Measurements from ENCODE around the gene ITPK1. TPM values are rescaled to one million over a fixed set of nuclear protein-coding genes. Genes with fewer than 3 reads are reported as not detected.
"Not testable (repeated sequence)": the region's sequence is repeated elsewhere in the genome, so short reads cannot be mapped to it uniquely, and the experiment has no call there.

Gene ITPK1
- 10 to 100 TPM; 15.8 to 22.4 TPM for polyA plus RNA-seq

- H3K27ac ChIP-seq (ENCODE audit: low read depth in 2 of 2, low read length in 1 of 2), result peak within 1 kb of the TSS; percentile 96 to 98
- H3K36me3 ChIP-seq (ENCODE audit: control insufficient read depth in 2 of 2, insufficient read depth in 2 of 2, low read length in 1 of 2), result no peaks in the 10 kb centered on the region
- H3K27me3 ChIP-seq (ENCODE audit: control insufficient read depth in 1 of 2, insufficient read depth in 2 of 2, low read length in 2 of 2), result no peaks in the 10 kb centered on the region
- peaks cover 4 to 12% of the 10 kb centered on the region in 2 donors for H3K4me1 ChIP-seq (ENCODE audit: control insufficient read depth in 2 of 2, insufficient read depth in 2 of 2, low read length in 1 of 2)
- H3K4me3 ChIP-seq (ENCODE audit: low read depth in 1 of 2, low read length in 2 of 2), result peak within 1 kb of the TSS; percentile 71 to 86
- WGBS, 2 donors, result 1% methylated on average over 46 to 77 of the region's 77 CpGs
- no peaks in the 10 kb centered on the region for H3K9me3 ChIP-seq (ENCODE audit: control insufficient read depth in 2 of 2, insufficient read depth in 1 of 2, low read depth in 1 of 2, low read length in 1 of 2)
Measured at GRCh38 chr14:93115821-93116675, at the start of gene ITPK1. ITPK1 (minus strand) TSS chr14:93115925; CDS start chr14:93115163, 762 bp downstream.

GRCh38 chr14:93163564-93163963 lies 47.8 kb upstream of the ITPK1 start:
- Histone ChIP-seq H3K9me3 (ENCODE audit: control insufficient read depth in 2 of 2, insufficient read depth in 1 of 2, low read depth in 1 of 2, low read length in 1 of 2) (no peaks in the 10 kb centered on the region), H3K36me3 (ENCODE audit: control insufficient read depth in 2 of 2, insufficient read depth in 2 of 2, low read length in 1 of 2) (no peaks in the 10 kb centered on the region), H3K4me1 (ENCODE audit: control insufficient read depth in 2 of 2, insufficient read depth in 2 of 2, low read length in 1 of 2) (no peaks in the 10 kb centered on the region), H3K27me3 (ENCODE audit: control insufficient read depth in 1 of 2, insufficient read depth in 2 of 2, low read length in 2 of 2) (no peaks in the 10 kb centered on the region), H3K27ac (ENCODE audit: low read depth in 2 of 2, low read length in 1 of 2) (no peak overlapping the region), H3K4me3 (ENCODE audit: low read depth in 1 of 2, low read length in 2 of 2) (no peak overlapping the region)
- 72 to 73% methylated on average over 5 of the region's 5 CpGs for WGBS, 2 donors

GRCh38 chr14:93161411-93161940 lies 45.8 kb upstream of the ITPK1 start:
- no peaks in the 10 kb centered on the region for H3K27me3 ChIP-seq (ENCODE audit: control insufficient read depth in 1 of 2, insufficient read depth in 2 of 2, low read length in 2 of 2)
- H3K27ac ChIP-seq (ENCODE audit: low read depth in 2 of 2, low read length in 1 of 2), result no peak overlapping the region
- H3K36me3 ChIP-seq (ENCODE audit: control insufficient read depth in 2 of 2, insufficient read depth in 2 of 2, low read length in 1 of 2), result no peaks in the 10 kb centered on the region
- no peaks in the 10 kb centered on the region for H3K4me1 ChIP-seq (ENCODE audit: control insufficient read depth in 2 of 2, insufficient read depth in 2 of 2, low read length in 1 of 2)
- 64 to 74% methylated on average over 4 of the region's 4 CpGs for WGBS, 2 donors
- no peak overlapping the region for H3K4me3 ChIP-seq (ENCODE audit: low read depth in 1 of 2, low read length in 2 of 2)
- no peaks in the 10 kb centered on the region for H3K9me3 ChIP-seq (ENCODE audit: control insufficient read depth in 2 of 2, insufficient read depth in 1 of 2, low read depth in 1 of 2, low read length in 1 of 2)

DNA sequence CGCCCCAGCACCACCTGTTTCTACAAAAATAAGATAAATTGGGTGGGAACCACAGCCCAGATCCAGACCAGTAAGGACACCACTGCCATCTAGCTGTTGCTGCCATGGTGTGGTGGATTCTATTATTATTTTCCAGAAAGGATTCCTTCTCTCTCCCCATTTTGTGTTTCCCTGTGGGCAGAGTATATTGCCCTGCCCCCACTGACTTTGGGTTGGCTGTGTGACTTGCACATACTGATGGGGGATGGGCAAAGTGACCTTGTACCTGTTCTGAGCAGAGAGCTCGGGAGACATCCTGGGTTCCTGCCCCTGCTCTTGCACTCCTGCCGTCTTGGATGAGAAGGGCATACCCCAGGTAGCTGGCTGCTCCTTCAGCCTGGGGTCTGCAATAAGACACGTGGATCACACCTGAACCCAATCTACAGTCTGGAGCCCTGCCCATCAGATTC lies 44.7 kb upstream of the ITPK1 start:
- H3K27ac ChIP-seq (ENCODE audit: low read depth in 2 of 2, low read length in 1 of 2), result no peak overlapping the region
- no peaks in the 10 kb centered on the region for H3K4me1 ChIP-seq (ENCODE audit: control insufficient read depth in 2 of 2, insufficient read depth in 2 of 2, low read length in 1 of 2)
- H3K4me3 ChIP-seq (ENCODE audit: low read depth in 1 of 2, low read length in 2 of 2), result no peak overlapping the region
- H3K36me3 ChIP-seq (ENCODE audit: control insufficient read depth in 2 of 2, insufficient read depth in 2 of 2, low read length in 1 of 2), result no peaks in the 10 kb centered on the region
- no peaks in the 10 kb centered on the region for H3K27me3 ChIP-seq (ENCODE audit: control insufficient read depth in 1 of 2, insufficient read depth in 2 of 2, low read length in 2 of 2)
- WGBS, 2 donors, result 41 to 44% methylated on average over 4 of the region's 4 CpGs
- H3K9me3 ChIP-seq (ENCODE audit: control insufficient read depth in 2 of 2, insufficient read depth in 1 of 2, low read depth in 1 of 2, low read length in 1 of 2), result no peaks in the 10 kb centered on the region

DNA sequence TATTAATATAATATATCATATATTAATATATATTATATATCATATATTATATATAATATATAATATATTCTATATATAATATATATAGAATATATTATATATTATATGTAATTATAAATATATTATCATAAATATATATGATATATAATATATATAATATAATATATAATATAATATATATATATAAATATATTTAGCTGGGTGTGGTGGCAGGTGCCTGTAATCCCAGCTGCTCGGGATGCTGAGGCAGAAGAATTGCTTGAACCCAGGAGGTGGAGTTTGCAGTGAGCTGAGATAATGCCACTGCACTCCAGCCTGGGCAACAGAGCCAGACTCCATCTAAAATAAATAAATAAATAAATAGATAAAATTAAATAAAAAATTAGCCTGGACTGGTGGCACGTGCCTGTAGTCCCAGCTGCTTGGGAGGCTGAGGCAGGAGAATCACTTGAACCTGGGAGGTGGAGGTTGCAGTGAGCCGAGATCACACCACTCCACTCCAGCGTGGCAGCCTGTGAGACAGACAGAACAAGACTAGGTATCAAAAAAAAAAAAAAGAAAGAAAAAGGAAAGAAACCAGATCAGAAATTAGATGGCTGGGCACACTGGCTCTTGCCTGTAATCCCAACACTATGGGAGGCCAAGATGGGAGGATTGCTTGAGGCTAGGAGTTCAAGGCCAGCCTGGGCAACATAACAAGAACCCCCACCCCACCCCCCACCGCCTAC lies 44.1 kb upstream of the ITPK1 start:
- H3K27ac ChIP-seq (ENCODE audit: low read depth in 2 of 2, low read length in 1 of 2); H3K4me3 ChIP-seq (ENCODE audit: low read depth in 1 of 2, low read length in 2 of 2); H3K36me3 ChIP-seq (ENCODE audit: control insufficient read depth in 2 of 2, insufficient read depth in 2 of 2, low read length in 1 of 2); H3K4me1 ChIP-seq (ENCODE audit: control insufficient read depth in 2 of 2, insufficient read depth in 2 of 2, low read length in 1 of 2); H3K27me3 ChIP-seq (ENCODE audit: control insufficient read depth in 1 of 2, insufficient read depth in 2 of 2, low read length in 2 of 2); H3K9me3 ChIP-seq (ENCODE audit: control insufficient read depth in 2 of 2, insufficient read depth in 1 of 2, low read depth in 1 of 2, low read length in 1 of 2): not testable (repeated sequence)
- 62 to 73% methylated on average over 5 of the region's 5 CpGs for WGBS, 2 donors

- not testable (repeated sequence) for H3K36me3 ChIP-seq (ENCODE audit: control insufficient read depth in 2 of 2, insufficient read depth in 2 of 2, low read length in 1 of 2); H3K9me3 ChIP-seq (ENCODE audit: control insufficient read depth in 2 of 2, insufficient read depth in 1 of 2, low read depth in 1 of 2, low read length in 1 of 2); H3K4me1 ChIP-seq (ENCODE audit: control insufficient read depth in 2 of 2, insufficient read depth in 2 of 2, low read length in 1 of 2); H3K27ac ChIP-seq (ENCODE audit: low read depth in 2 of 2, low read length in 1 of 2); H3K4me3 ChIP-seq (ENCODE audit: low read depth in 1 of 2, low read length in 2 of 2); H3K27me3 ChIP-seq (ENCODE audit: control insufficient read depth in 1 of 2, insufficient read depth in 2 of 2, low read length in 2 of 2)
- WGBS, 2 donors, result 93 to 96% methylated on average over 7 of the region's 7 CpGs
Measured at GRCh38 chr14:93158349-93158748, 42.6 kb upstream of the ITPK1 start.

DNA sequence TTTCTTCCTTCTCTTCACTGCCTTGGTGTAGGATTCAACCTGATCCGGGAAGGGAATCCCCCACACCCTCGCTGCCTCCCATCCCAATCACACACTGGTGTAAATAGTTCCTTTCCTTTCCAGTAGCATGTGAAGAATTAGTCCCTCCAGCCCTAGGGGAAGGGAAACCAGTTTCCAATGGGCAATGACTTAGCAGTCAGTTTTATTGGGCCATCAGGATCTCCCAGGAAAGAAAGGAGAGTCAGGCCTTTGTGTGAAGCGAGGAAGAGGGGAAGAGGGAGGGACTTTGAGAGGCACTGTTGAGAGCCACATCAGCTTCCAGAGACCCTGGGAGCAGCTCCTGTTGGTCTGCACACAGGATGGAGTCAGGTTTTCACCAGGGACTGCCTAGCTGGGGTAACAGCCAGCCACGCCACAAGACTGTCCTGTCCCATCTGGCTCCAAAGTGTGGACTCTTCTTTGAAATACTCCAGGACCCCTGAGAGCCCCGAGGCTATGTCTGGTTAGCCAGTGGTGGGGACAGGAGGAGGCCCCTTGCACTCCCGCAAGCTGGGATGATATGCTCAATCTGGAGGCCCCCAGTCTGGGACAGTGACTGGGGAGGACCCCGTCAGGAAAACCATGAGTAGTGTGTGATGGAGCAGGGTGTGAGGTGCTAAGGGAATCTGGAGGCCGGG lies 41.1 kb upstream of the ITPK1 start:
- Histone ChIP-seq H3K9me3 (ENCODE audit: control insufficient read depth in 2 of 2, insufficient read depth in 1 of 2, low read depth in 1 of 2, low read length in 1 of 2) (no peaks in the 10 kb centered on the region), H3K4me1 (ENCODE audit: control insufficient read depth in 2 of 2, insufficient read depth in 2 of 2, low read length in 1 of 2) (no peaks in the 10 kb centered on the region)
- 79 to 81% methylated on average over 8 of the region's 8 CpGs for WGBS, 2 donors

GRCh38 chr14:93155667-93156066 lies 39.9 kb upstream of the ITPK1 start:
- H3K27me3 ChIP-seq (ENCODE audit: control insufficient read depth in 1 of 2, insufficient read depth in 2 of 2, low read length in 2 of 2), result no peaks in the 10 kb centered on the region
- 70 to 80% methylated on average over 2 of the region's 2 CpGs for WGBS, 2 donors
- H3K9me3 ChIP-seq (ENCODE audit: control insufficient read depth in 2 of 2, insufficient read depth in 1 of 2, low read depth in 1 of 2, low read length in 1 of 2), result no peaks in the 10 kb centered on the region
- H3K27ac ChIP-seq (ENCODE audit: low read depth in 2 of 2, low read length in 1 of 2), result no peak overlapping the region
- H3K4me1 ChIP-seq (ENCODE audit: control insufficient read depth in 2 of 2, insufficient read depth in 2 of 2, low read length in 1 of 2), result no peaks in the 10 kb centered on the region
- no peak overlapping the region for H3K4me3 ChIP-seq (ENCODE audit: low read depth in 1 of 2, low read length in 2 of 2)
- H3K36me3 ChIP-seq (ENCODE audit: control insufficient read depth in 2 of 2, insufficient read depth in 2 of 2, low read length in 1 of 2), result no peaks in the 10 kb centered on the region

More for the DNA sequence above, 41.1 kb upstream of the ITPK1 start:
- H3K27ac ChIP-seq (ENCODE audit: low read depth in 2 of 2, low read length in 1 of 2), result no peak overlapping the region
- H3K36me3 ChIP-seq (ENCODE audit: control insufficient read depth in 2 of 2, insufficient read depth in 2 of 2, low read length in 1 of 2), result no peaks in the 10 kb centered on the region
- H3K4me3 ChIP-seq (ENCODE audit: low read depth in 1 of 2, low read length in 2 of 2), result no peak overlapping the region
- H3K27me3 ChIP-seq (ENCODE audit: control insufficient read depth in 1 of 2, insufficient read depth in 2 of 2, low read length in 2 of 2), result no peaks in the 10 kb centered on the region

DNA sequence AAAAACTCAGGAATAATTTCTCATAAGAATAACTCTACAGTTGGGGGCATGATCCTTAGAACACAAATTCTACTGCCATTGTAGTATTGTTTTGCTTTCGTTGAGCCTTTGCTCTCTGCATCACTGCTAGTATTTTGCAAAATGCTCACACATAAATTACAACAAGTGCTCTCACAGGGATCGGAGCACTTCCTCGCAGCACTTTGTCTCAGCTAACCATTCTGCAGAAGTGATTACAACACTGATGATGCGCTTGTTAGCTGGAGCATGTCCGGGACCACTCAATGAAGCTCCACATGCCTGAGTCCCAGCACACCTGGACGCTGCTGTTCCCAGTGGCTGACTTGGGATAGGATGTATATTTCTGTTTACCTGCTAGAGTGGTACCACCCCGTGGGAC lies 37.4 kb upstream of the ITPK1 start:
- Histone ChIP-seq H3K9me3 (ENCODE audit: control insufficient read depth in 2 of 2, insufficient read depth in 1 of 2, low read depth in 1 of 2, low read length in 1 of 2) (no peaks in the 10 kb centered on the region), H3K36me3 (ENCODE audit: control insufficient read depth in 2 of 2, insufficient read depth in 2 of 2, low read length in 1 of 2) (no peaks in the 10 kb centered on the region)
- 80 to 84% methylated on average over 7 of the region's 7 CpGs for WGBS, 2 donors

More for the DNA sequence above, 37.4 kb upstream of the ITPK1 start:
- Histone ChIP-seq H3K27ac (ENCODE audit: low read depth in 2 of 2, low read length in 1 of 2) (no peak overlapping the region), H3K4me1 (ENCODE audit: control insufficient read depth in 2 of 2, insufficient read depth in 2 of 2, low read length in 1 of 2) (peaks cover 0 to 3% of the 10 kb centered on the region in 2 donors), H3K27me3 (ENCODE audit: control insufficient read depth in 1 of 2, insufficient read depth in 2 of 2, low read length in 2 of 2) (no peaks in the 10 kb centered on the region), H3K4me3 (ENCODE audit: low read depth in 1 of 2, low read length in 2 of 2) (no peak overlapping the region)

Data from esophagus (tissue), 2 donors.